ENCODE measurements around the gene BMP5. TPM values are rescaled to one million over a fixed set of nuclear protein-coding genes. Genes with fewer than 3 reads are reported as not detected.

The BMP5 gene
- total and polyA plus RNA-seq, 2 of the 8 experiments (the other 6 are each of a cell fraction or from before 2014, with no cell fraction given), result 0.02 TPM; not detected in 1

- TF ChIP-seq CREB1 (IDR thresholded peaks at IDR 0.05) (no peak), SP2 (IDR thresholded peaks at IDR 0.05; ENCODE audit: low read length) (no peak), GTF2F1 (IDR thresholded peaks at IDR 0.05; ENCODE audit: borderline replicate concordance, low read depth, low read length) (no peak), HDAC6 (IDR thresholded peaks at IDR 0.05; ENCODE audit: low read depth, low read length) (no peak), TBP (IDR thresholded peaks at IDR 0.05; ENCODE audit: low read depth, low read length) (no peak)
These were observed 115.9 kb downstream of the BMP5 start (continued) for GRCh38 chr6:55759536-55759935.
